Measurements from ENCODE around the gene RABGGTA.

GRCh38 chr14:24249230-24250021, 22.0 kb downstream of the RABGGTA start:
- TF ChIP-seq, protein P1, sequence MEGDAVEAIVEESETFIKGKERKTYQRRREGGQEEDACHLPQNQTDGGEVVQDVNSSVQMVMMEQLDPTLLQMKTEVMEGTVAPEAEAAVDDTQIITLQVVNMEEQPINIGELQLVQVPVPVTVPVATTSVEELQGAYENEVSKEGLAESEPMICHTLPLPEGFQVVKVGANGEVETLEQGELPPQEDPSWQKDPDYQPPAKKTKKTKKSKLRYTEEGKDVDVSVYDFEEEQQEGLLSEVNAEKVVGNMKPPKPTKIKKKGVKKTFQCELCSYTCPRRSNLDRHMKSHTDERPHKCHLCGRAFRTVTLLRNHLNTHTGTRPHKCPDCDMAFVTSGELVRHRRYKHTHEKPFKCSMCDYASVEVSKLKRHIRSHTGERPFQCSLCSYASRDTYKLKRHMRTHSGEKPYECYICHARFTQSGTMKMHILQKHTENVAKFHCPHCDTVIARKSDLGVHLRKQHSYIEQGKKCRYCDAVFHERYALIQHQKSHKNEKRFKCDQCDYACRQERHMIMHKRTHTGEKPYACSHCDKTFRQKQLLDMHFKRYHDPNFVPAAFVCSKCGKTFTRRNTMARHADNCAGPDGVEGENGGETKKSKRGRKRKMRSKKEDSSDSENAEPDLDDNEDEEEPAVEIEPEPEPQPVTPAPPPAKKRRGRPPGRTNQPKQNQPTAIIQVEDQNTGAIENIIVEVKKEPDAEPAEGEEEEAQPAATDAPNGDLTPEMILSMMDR (IDR thresholded peaks at IDR 0.05 in 2 of 3, conservative IDR thresholded peaks at IDR 0.05 in 1 of 3; ENCODE audit: control insufficient read depth in 2 of 3, extremely low read depth in 1 of 3, insufficient read depth in 1 of 3, low read depth in 3 of 3, low read length in 3 of 3): no peak
- TF ChIP-seq TAF1 (IDR thresholded peaks at IDR 0.05; ENCODE audit: borderline replicate concordance, low read depth, low read length) (no peak), KAT2A (conservative IDR thresholded peaks at IDR 0.05; ENCODE audit: control insufficient read depth, low read depth, low read length) (no peak), RBBP5 (conservative IDR thresholded peaks at IDR 0.05) (no peak), FOXM1 (IDR thresholded peaks at IDR 0.05; ENCODE audit: low read depth, low read length) (no peak), REST (IDR thresholded peaks at IDR 0.05; ENCODE audit: low read depth, low read length) (no peak)

Measured in GM12878 (cell line).